Calu3 (cell line): Measurements from ENCODE around the gene OR6N1. TPM values are rescaled to one million over a fixed set of nuclear protein-coding genes. Genes with fewer than 3 reads are reported as not detected.

Experiments
- BruUV-seq: library from RNA; stranded (reverse); fragments of 400-500 nt; replicated peaks from 2 replicates; lab custom pipeline; 2021; lab: Mats Ljungman, UMichigan
- CTCF ChIA-PET: fragments of 300-600 bp; sonication (Branson Sonifier 250); formaldehyde crosslinking; loops from one replicate; lab custom pipeline; 2022; ENCODE audit warnings: antibody characterized with exemption; lab: Charles Lee
- DNase-seq: peaks from one replicate; pipeline ENCODE4 v3.0.0; 2022
- H3K27ac Mint-ChIP-seq: one replicate; pipeline ENCODE4 v1.8.0; 2022; ENCODE audit warnings: mixed read lengths; ENCODE audit not compliant: unreplicated experiment
- H3K27me3 Mint-ChIP-seq: one replicate; pipeline ENCODE4 v1.8.0; 2022; ENCODE audit warnings: mixed read lengths; ENCODE audit not compliant: unreplicated experiment
- H3K36me3 Mint-ChIP-seq: one replicate; pipeline ENCODE4 v1.8.0; 2022; ENCODE audit warnings: mild to moderate bottlenecking, moderate library complexity, mixed read lengths; ENCODE audit not compliant: insufficient read depth, unreplicated experiment
- H3K4me1 Mint-ChIP-seq: one replicate; pipeline ENCODE4 v1.8.0; 2022; ENCODE audit warnings: mild to moderate bottlenecking, low read depth, mixed read lengths; ENCODE audit not compliant: unreplicated experiment
- H3K4me3 Mint-ChIP-seq: one replicate; pipeline ENCODE4 v1.8.0; 2022; ENCODE audit warnings: mild to moderate bottlenecking, low read depth, moderate library complexity, mixed read lengths; ENCODE audit not compliant: unreplicated experiment
- H3K9me3 Mint-ChIP-seq: one replicate; pipeline ENCODE4 v1.8.0; 2022; ENCODE audit warnings: low read depth, mixed read lengths; ENCODE audit not compliant: unreplicated experiment
- CTCF ChIP-seq: fragments of 200-600 bp; IDR thresholded peaks from one replicate; pipeline ENCODE4 v1.8.0; 2022; ENCODE audit warnings: antibody characterized with exemption; ENCODE audit not compliant: unreplicated experiment
- intact Hi-C: fragments of 100-400 bp; cut with micrococcal nuclease; formaldehyde crosslinking; loops from one replicate; pipeline ENCODE4 v1.10.0; 2022; ENCODE audit not compliant: unreplicated experiment
- total RNA-seq: library from RNA; stranded (reverse); gene quantifications from 2 replicates; pipeline ENCODE4 v1.2.3, GENCODE V29; 2022

Gene OR6N1
- total RNA-seq, 1 experiment from 2014 or later: not detected

GRCh38 chr1:158716335-158716734 is 55.7 kb downstream of the OR6N1 start:
- Mint-ChIP-seq H3K36me3 (no peaks in the 10 kb centered on the region), H3K27ac (no peak overlapping the region), H3K4me1 (no peaks in the 10 kb centered on the region), H3K4me3 (no peak overlapping the region), H3K9me3 (peaks cover 2% of the 10 kb centered on the region), H3K27me3 (no peaks in the 10 kb centered on the region)
- BruUV-seq: no TSS peak
- no peak for DNase-seq
- no peak for TF ChIP-seq CTCF
- intact Hi-C loops: loop anchor here (10.0 kb wide), 1 partner anchor 358 kb away; the partner anchor contains the start of gene AIM2
- CTCF ChIA-PET: no interaction called here

- Mint-ChIP-seq H3K9me3 (peaks cover 2% of the 10 kb centered on the region), H3K36me3 (no peaks in the 10 kb centered on the region), H3K4me3 (no peak overlapping the region), H3K27me3 (no peaks in the 10 kb centered on the region), H3K27ac (no peak overlapping the region), H3K4me1 (no peaks in the 10 kb centered on the region)
- intact Hi-C loops: loop anchor here (10.0 kb wide), 1 partner anchor 360 kb away; the partner anchor contains the start of gene AIM2
- TF ChIP-seq CTCF: no peak
- no TSS peak for BruUV-seq
- CTCF ChIA-PET: no interaction called here
- DNase-seq: no peak
Observed at GRCh38 chr1:158714754-158715153, 57.2 kb downstream of the OR6N1 start.

Other genes with a start within 250 kb of the OR6N1 start
- not detected in 2 replicates for gene OR6Y1, start 217.8 kb downstream of the OR6N1 start, total RNA-seq
- gene OR6P1, start 201.6 kb downstream of the OR6N1 start, total RNA-seq: not detected in 2 replicates
- not detected in 2 replicates for gene OR10X1, start 192.3 kb downstream of the OR6N1 start, total RNA-seq
- not detected in 2 replicates for gene OR10Z1, start 166.9 kb downstream of the OR6N1 start, total RNA-seq
- gene SPTA1, start 85.5 kb downstream of the OR6N1 start, total RNA-seq: 0.49 and 0.66 TPM in 2 replicates
- not detected in 2 replicates for gene OR6K2, start 71.5 kb downstream of the OR6N1 start, total RNA-seq
- not detected in 2 replicates for gene OR6K3, start 51.5 kb downstream of the OR6N1 start, total RNA-seq
- not detected in 2 replicates for gene OR6K6, start 17.5 kb downstream of the OR6N1 start, total RNA-seq
- not detected in 2 replicates for gene OR6N2, start 9.0 kb upstream of the OR6N1 start, total RNA-seq
- not detected in 2 replicates for gene MNDA, start 59.2 kb upstream of the OR6N1 start, total RNA-seq
- gene PYHIN1, start 159.4 kb upstream of the OR6N1 start, total RNA-seq: 0.98 TPM in 1 of 2 replicates, not detected in the other
- gene IFI16, start 237.7 kb upstream of the OR6N1 start, total RNA-seq: 52.8 and 84.5 TPM in 2 replicates